T-helper 2 cell treated with Interferon-gamma antibody and Interleukin-4, amounts not matched to agents 5 μg/mL and 100 μg/mL, for 36 hours (primary cell): ENCODE measurements around the gene COA5.
A peak's percentile ranks its signal among the peaks of the same experiment; 100 is the strongest.
"Not testable (repeated sequence)": the region's sequence is repeated elsewhere in the genome, so short reads cannot be mapped to it uniquely, and the experiment has no call there.

Experiments used
- DNase-seq: peaks from one replicate; pipeline ENCODE4 v3.0.0; 2021; ENCODE audit warnings: low spot score
- H3K27ac Mint-ChIP-seq: one replicate; pipeline ENCODE4 v1.8.0; 2021; ENCODE audit warnings: mild to moderate bottlenecking, mixed read lengths
- H3K27me3 Mint-ChIP-seq: one replicate; pipeline ENCODE4 v1.8.0; 2021; ENCODE audit warnings: low read depth, mixed read lengths
- H3K36me3 Mint-ChIP-seq: one replicate; pipeline ENCODE4 v1.8.0; 2021; ENCODE audit warnings: low read depth, mixed read lengths
- H3K4me1 Mint-ChIP-seq: one replicate; pipeline ENCODE4 v1.8.0; 2021; ENCODE audit warnings: low read depth, mixed read lengths
- H3K4me3 Mint-ChIP-seq: one replicate; pipeline ENCODE4 v1.8.0; 2022; ENCODE audit warnings: mild to moderate bottlenecking, moderate library complexity, mixed read lengths
- H3K9me3 Mint-ChIP-seq: one replicate; pipeline ENCODE4 v1.8.0; 2021; ENCODE audit warnings: mixed read lengths

The COA5 gene

DNA sequence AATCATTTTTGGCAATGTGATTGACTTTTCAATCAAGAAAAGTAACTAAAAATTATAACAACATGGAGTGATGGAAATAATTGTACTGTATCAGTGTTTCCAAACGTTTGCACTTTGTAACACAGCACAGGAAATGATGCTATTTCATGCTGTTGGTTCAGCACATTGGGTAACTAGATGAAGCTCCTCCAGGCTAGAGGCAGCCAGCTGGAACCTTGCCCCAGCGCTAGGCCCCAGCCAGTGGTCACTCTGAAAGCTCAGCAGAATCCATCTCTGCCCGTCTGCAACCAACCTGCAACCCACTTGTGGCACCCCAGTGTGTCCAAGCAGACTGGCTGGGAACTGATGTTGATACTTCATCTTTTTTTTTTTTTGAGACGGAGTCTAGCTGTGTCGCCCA is 15.3 kb upstream of the COA5 start:
- Mint-ChIP-seq H3K27me3 (no peaks in the 10 kb centered on the region), H3K4me1 (peaks cover 25% of the 10 kb centered on the region), H3K27ac (no peak overlapping the region), H3K9me3 (no peaks in the 10 kb centered on the region), H3K36me3 (peaks cover 53% of the 10 kb centered on the region), H3K4me3 (no peak overlapping the region)
- no peak for DNase-seq

DNA sequence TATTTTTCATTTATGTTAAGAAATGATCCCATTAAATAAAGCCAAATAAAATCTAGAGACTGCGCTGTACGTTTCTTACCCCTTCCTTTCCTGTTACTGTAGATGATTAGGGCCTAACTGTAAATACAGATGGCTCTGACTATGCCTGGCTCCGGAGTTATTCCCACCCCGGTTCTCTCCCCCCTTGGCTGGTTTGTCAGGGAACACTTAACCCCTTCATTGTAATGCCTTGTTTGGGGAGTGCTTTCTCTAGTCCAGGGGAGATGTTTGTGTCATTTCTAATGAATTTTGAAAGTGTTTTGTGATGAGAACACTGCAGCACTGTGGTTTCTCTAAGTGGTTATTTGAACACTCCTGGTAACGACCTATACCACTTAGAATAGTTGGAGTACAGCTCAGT is 8.8 kb upstream of the COA5 start:
- Mint-ChIP-seq H3K36me3 (peaks cover 66% of the 10 kb centered on the region), H3K4me1 (peaks cover 36% of the 10 kb centered on the region), H3K9me3 (no peaks in the 10 kb centered on the region), H3K27me3 (no peaks in the 10 kb centered on the region), H3K27ac (peak overlapping the region; percentile 67), H3K4me3 (peak overlapping the region; percentile 28)
- no peak for DNase-seq

DNA sequence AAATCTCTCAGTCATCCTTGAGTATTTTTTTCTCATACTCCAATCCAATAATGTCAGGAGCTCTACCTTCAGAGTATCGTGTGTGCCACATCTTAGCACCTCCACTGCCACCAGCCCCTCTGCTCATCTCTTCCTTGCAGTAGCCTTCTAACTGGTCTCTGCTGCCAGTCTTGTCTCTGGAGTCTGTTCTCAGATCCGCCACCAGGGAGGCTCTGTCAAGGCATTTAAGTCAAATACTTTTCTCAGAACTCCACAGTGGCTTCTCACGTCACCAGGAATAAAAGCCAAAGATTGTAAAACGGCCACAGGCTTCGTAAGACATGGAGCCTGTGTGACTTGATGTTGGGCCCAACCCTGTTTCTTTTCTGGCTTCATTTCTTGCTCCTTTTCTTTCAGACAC is 7.2 kb upstream of the COA5 start:
- peaks cover 38% of the 10 kb centered on the region for H3K4me1 Mint-ChIP-seq
- H3K27ac Mint-ChIP-seq = peak overlapping the region; percentile 18
- H3K4me3 Mint-ChIP-seq = no peak overlapping the region
- H3K9me3 Mint-ChIP-seq = no peaks in the 10 kb centered on the region
- peaks cover 63% of the 10 kb centered on the region for H3K36me3 Mint-ChIP-seq
- DNase-seq = no peak
- no peaks in the 10 kb centered on the region for H3K27me3 Mint-ChIP-seq

DNA sequence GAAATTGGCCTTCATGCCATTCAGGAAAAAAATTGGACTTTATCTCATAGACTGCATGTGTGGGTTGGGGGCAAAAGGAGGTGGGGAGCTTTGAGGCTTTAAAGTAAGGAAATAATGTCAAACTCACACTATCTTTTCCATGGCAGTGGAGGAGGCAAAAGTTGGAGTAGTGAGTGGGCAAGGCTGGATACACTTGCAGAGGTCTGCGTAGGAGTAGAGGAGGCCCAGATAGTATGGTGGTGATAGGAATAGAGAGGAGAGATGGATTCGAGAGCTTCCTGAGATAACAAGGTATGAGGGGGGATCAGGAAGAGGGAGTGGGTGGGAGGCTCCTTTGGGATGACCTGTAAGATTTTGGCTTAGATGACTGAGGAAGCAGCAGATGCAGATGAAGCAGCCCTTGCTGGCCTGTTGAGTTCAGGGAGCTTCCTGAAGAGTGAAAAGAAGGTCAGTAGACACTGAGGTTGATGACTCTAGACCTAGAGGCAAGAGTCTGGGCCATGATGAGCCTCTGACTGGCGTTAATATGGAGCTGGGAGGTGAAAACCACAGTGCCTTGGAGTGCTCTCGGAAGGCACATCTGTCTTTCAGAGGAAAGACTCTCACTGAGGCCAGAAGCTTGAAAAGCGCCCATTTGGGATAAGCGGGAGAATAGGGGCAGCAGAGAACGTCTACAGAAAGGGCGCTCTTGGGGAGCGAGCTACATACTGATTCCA is 5.9 kb upstream of the COA5 start:
- H3K9me3 Mint-ChIP-seq = no peaks in the 10 kb centered on the region
- H3K27me3 Mint-ChIP-seq = no peaks in the 10 kb centered on the region
- H3K36me3 Mint-ChIP-seq = peaks cover 54% of the 10 kb centered on the region
- H3K4me1 Mint-ChIP-seq = peaks cover 45% of the 10 kb centered on the region
- no peak for DNase-seq
- peak overlapping the region; percentile 5 for H3K27ac Mint-ChIP-seq
- H3K4me3 Mint-ChIP-seq = no peak overlapping the region

DNA sequence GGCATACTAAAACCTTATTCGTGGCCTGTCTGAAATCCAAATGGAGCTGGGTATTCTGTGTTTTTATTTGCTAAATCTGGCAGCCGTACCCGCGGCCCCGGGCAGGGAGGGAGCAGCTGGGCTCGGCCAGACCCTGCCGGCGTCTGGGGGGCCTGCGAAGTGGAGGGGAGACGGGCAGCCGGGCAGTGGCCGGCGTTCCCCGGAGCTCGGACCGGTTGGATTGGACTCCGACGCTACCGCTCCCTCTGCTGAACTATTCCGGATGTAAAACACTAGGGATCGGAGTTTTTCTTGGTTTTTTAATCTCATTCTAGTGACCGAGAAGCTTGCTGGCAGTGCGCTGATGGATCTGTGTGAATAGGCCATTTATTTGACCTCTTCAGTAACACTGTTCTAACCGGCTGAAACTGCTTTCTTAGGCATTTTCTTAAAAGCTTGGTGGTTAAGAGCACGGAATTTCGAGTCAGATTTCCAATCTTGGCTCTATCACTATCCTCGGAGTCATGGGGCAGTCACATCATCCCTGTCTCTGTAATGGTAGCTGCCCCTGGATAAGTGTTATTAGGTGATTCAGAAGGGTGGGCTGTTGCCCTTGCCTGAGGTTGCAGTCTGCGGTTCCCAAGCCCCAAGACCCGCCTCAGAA is 771 bp upstream of the COA5 start:
- Mint-ChIP-seq H3K4me1 (peaks cover 49% of the 10 kb centered on the region), H3K4me3 (peak overlapping the region; percentile 90), H3K36me3 (peaks cover 24% of the 10 kb centered on the region), H3K27ac (peak overlapping the region; percentile 95), H3K9me3 (no peaks in the 10 kb centered on the region), H3K27me3 (no peaks in the 10 kb centered on the region)
- no peak for DNase-seq

DNA sequence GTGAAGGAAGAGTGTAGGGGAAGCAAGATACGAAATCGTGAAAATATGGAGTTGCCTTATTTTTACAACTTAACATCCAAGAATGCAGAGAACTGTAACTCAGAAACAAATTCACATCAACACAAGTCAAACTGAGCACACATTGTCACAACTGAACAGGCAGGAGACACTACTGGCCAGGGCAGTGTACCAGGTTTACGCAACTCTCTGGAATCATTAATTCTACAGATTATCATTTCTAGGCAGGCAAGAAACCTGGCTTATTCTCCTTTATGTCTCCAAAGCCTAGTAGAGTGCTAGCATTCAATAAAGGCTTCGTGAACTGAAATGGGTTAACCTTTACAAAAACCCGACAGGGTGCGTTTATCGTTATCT is 584 bp downstream of the COA5 start:
- Mint-ChIP-seq H3K36me3 (peaks cover 19% of the 10 kb centered on the region), H3K27me3 (no peaks in the 10 kb centered on the region), H3K27ac (peak overlapping the region; percentile 95), H3K4me3 (peak overlapping the region; percentile 90), H3K4me1 (peaks cover 44% of the 10 kb centered on the region), H3K9me3 (no peaks in the 10 kb centered on the region)
- DNase-seq = no peak

DNA sequence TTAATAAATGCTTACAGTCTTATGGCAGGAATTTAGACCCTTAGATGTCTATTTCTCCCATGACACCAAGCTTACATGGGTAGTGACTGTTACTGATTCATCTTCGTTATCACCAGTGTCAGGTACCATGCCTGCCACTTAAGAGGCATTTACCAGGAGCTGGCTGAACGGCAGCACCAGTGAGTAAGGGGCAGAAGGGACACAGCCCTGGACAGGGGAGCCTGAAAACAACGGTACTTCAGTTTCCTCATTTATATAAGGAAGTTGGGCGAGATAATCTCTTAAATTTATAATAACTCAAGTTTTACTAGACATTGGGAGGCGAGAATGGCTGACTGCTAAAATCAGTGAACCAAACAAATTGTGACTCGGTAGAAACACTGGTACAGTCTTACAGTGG is 1.2 kb downstream of the COA5 start:
- H3K27ac Mint-ChIP-seq = peak overlapping the region; percentile 95
- no peak for DNase-seq
- peaks cover 44% of the 10 kb centered on the region for H3K4me1 Mint-ChIP-seq
- H3K27me3 Mint-ChIP-seq = no peaks in the 10 kb centered on the region
- no peaks in the 10 kb centered on the region for H3K9me3 Mint-ChIP-seq
- H3K4me3 Mint-ChIP-seq = peak overlapping the region; percentile 90
- H3K36me3 Mint-ChIP-seq = peaks cover 17% of the 10 kb centered on the region

DNA sequence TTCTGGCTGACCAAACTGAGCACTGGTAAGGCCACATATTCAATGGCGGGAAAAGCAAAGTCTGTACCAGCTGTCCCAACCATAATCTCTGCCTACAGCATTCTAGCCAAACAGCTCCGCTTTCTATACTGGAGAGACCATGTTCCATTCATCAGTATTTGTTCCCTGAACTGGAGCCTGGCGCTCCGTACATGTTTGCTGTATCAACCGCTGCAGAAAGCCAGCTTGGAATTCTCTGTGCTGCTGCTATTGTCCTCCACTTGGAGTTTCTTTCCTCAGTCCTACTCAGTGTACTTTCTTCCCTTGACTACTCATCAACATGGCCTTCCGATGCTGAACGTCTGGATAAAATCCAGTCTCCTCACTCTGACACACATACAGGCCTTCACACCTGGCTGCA is 1.9 kb downstream of the COA5 start:
- Mint-ChIP-seq H3K27ac (peak overlapping the region; percentile 95), H3K4me3 (peak overlapping the region; percentile 90)

DNA sequence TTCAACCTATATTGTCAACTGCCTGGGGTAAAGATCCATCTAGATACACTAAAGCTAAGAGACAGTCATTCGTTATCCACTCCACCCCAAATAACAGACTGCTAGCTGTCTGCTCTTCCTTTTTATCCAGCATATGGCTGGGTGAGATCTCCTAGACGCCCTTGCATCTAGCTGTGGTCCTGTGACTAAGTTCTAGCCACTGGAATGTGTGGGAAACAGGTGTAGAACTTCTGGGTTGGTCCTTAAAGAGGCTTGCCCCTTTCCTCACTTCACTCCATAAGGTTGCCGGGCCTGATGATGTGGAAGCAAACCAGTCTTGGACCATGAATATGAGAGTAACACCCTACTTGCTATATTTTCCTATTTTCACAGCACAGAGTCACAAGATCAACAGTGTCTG is 3.2 kb downstream of the COA5 start:
- no peak overlapping the region for H3K4me3 Mint-ChIP-seq

More for the DNA sequence above, 1.9 kb downstream of the COA5 start:
- DNase-seq = no peak
- H3K9me3 Mint-ChIP-seq = no peaks in the 10 kb centered on the region
- H3K27me3 Mint-ChIP-seq = no peaks in the 10 kb centered on the region
- peaks cover 42% of the 10 kb centered on the region for H3K4me1 Mint-ChIP-seq
- H3K36me3 Mint-ChIP-seq = peaks cover 19% of the 10 kb centered on the region

DNA sequence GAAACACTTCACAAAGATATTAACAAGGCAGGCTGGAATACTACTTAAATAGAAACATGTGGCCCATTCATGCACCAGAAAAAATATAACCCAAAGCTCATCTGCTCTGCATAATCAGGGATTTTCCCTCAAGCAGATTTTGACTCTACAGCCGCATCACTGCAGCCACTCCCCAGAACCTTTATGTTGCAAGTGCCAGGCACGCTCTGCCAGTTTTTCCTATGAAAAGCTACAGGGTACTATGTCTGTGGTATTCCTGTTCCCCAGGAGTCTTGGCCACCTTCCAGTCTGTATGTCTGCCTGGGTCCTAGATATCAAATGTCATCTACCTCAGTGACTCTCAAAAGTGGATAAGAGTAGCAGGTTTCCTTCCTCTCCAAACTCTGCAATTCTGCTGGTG is 3.8 kb downstream of the COA5 start:
- no peaks in the 10 kb centered on the region for H3K27me3 Mint-ChIP-seq
- DNase-seq = no peak
- H3K9me3 Mint-ChIP-seq = no peaks in the 10 kb centered on the region

More for the DNA sequence above, 3.2 kb downstream of the COA5 start:
- Mint-ChIP-seq H3K9me3 (no peaks in the 10 kb centered on the region), H3K27ac (peak overlapping the region; percentile 11), H3K27me3 (no peaks in the 10 kb centered on the region), H3K4me1 (peaks cover 30% of the 10 kb centered on the region), H3K36me3 (peaks cover 19% of the 10 kb centered on the region)
- no peak for DNase-seq

DNA sequence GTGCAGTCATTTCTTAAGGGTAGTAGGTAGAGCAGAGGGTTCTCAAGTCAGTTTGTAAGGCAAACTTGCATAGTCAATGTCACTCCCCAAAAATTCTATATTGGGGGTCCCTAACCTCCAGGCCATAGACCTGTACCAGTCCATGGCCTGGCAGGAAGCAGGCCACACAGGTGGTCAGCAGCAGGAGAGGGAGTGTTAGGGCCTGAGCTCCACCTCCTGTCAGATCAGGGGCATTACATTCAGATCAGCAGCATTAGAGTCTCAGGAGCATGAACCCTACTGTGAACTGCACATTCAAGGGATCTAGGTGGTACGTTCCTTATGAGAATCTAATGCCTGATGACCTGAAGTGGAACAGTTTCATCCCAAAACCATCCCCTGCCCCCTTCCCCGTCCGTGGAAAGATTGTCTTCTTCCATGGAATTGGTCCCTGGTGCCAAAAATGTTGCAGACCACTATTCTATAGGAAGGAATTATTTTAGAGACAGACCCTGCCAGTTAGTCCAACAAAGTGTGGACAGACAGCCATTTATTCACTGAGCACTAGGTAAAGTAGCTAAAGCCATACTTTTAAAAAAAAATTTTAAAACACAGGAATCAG is 6.7 kb downstream of the COA5 start:
- Mint-ChIP-seq H3K27me3 (no peaks in the 10 kb centered on the region), H3K27ac (no peak overlapping the region), H3K36me3 (peaks cover 46% of the 10 kb centered on the region), H3K4me3 (no peak overlapping the region), H3K4me1 (peaks cover 12% of the 10 kb centered on the region), H3K9me3 (no peaks in the 10 kb centered on the region)
- DNase-seq = no peak

More for the DNA sequence above, 3.8 kb downstream of the COA5 start:
- Mint-ChIP-seq H3K4me1 (peaks cover 25% of the 10 kb centered on the region), H3K4me3 (no peak overlapping the region), H3K27ac (no peak overlapping the region), H3K36me3 (peaks cover 24% of the 10 kb centered on the region)

DNA sequence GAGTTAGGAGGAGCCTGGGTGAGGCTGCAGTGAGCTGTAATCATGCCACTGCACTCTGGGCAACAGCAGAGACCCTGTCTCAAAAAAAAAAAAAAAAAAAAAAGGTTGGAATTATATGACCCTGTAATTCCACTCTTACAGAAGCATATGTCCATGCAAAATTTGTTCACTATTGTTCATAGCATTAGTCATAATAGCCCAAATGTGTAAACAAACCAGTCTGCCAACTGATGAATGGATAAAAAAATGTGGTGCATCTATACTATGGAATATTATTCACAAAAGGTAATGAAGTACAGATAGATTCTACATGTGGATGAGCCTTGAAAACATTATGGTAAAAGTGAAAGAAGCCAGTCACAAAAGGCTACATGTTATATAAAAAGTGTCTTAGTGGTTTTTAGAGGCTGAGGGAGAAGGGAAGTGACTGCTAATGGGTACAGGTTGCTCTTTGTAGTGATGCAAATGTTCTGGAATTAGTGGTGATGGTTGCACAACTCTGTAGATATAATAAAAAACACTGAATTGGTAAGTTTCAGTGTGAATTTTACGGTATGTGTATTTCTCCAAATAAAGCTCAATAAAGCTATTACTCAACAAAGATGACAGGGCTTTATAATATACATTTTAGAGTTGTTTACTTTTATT is 9.4 kb downstream of the COA5 start:
- peaks cover 3% of the 10 kb centered on the region for H3K9me3 Mint-ChIP-seq
- H3K4me3 Mint-ChIP-seq = no peak overlapping the region
- DNase-seq = no peak
- H3K36me3 Mint-ChIP-seq = peaks cover 62% of the 10 kb centered on the region
- no peak overlapping the region for H3K27ac Mint-ChIP-seq
- peaks cover 1% of the 10 kb centered on the region for H3K4me1 Mint-ChIP-seq
- no peaks in the 10 kb centered on the region for H3K27me3 Mint-ChIP-seq

DNA sequence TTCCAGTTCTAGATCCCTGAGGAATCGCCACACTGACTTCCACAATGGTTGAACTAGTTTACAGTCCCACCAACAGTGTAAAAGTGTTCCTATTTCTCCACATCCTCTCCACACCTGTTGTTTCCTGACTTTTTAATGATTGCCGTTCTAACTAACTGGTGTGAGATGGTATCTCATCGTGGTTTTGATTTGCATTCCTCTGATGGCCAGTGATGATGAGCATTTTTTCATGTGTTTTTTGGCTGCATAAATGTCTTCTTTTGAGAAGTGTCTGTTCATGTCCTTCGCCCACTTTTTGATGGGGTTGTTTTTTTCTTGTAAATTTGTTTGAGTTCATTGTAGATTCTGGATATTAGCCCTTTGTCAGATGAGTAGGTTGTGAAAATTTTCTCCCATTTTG is 13.6 kb downstream of the COA5 start:
- H3K27ac Mint-ChIP-seq, H3K9me3 Mint-ChIP-seq, H3K27me3 Mint-ChIP-seq, H3K4me1 Mint-ChIP-seq, H3K4me3 Mint-ChIP-seq, DNase-seq: not testable (repeated sequence)
- peaks cover 76% of the 10 kb centered on the region for H3K36me3 Mint-ChIP-seq

DNA sequence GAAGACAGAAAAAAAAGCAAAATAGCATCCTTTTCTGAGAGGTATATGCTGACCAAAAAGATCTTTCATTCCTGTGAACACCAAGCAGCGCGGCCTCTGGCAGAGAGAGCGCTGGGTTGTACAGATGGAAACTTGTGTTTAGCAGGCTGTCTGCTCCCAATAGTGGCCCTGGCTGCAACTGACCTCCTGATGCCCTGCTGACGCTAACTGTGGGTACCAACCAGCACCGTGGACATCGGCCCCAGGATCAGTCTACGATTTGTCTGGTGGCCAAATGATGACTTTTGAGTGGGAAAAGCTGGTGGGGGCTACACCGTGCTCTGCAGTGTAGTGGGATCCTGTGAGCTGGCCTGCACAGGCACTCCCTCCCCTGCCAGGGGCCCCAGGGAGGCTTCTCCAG is 15.7 kb downstream of the COA5 start:
- Mint-ChIP-seq H3K4me1 (peaks cover 20% of the 10 kb centered on the region), H3K36me3 (peaks cover 66% of the 10 kb centered on the region), H3K4me3 (no peak overlapping the region), H3K9me3 (peaks cover 10% of the 10 kb centered on the region), H3K27me3 (no peaks in the 10 kb centered on the region), H3K27ac (no peak overlapping the region)
- DNase-seq = no peak
